ENCODE measurements around the gene WDR20.

GRCh38 chr14:102185360-102185759, 45.7 kb downstream of the WDR20 start:
- TF ChIP-seq POLR2A (IDR thresholded peaks at IDR 0.05; ENCODE audit: control extremely low read depth in 1 of 2, low read depth in 2 of 2, low read length in 2 of 2) (no peak), CTCF (IDR thresholded peaks at IDR 0.05; ENCODE audit: control extremely low read depth in 1 of 3, insufficient read depth in 1 of 3, low read depth in 1 of 3, low read length in 3 of 3) (no peak), SP2 (IDR thresholded peaks at IDR 0.05; ENCODE audit: low read length) (no peak), PHF8 (conservative IDR thresholded peaks at IDR 0.05; ENCODE audit: low read depth, low read length) (no peak), ZNF274 (IDR thresholded peaks at IDR 0.05; ENCODE audit: borderline replicate concordance, extremely low read depth, low read length) (no peak), JUN (IDR thresholded peaks at IDR 0.05; ENCODE audit: low read depth, low read length) (no peak), SUZ12 (IDR thresholded peaks at IDR 0.05; ENCODE audit: low read length) (no peak), SIX5 (IDR thresholded peaks at IDR 0.05; ENCODE audit: low read depth, low read length) (no peak), JUND (IDR thresholded peaks at IDR 0.05; ENCODE audit: low read length) (no peak), SP1 (IDR thresholded peaks at IDR 0.05; ENCODE audit: low read depth, low read length) (no peak), KDM1A (IDR thresholded peaks at IDR 0.05; ENCODE audit: borderline replicate concordance, low read length) (no peak)
